ENCODE data around the gene TMEM250. TPM values are rescaled to one million over a fixed set of nuclear protein-coding genes. Genes with fewer than 3 reads are reported as not detected.

The TMEM250 gene
- total RNA-seq, 4 donors from 2014 or later = 23.5 to 35.3 (median 25.6) TPM

GRCh38 chr9:136092353-136092650, 26.4 kb downstream of the TMEM250 start:
- DNase-seq = no peak
- intact Hi-C loops (cut with DNase I) = no loop called here
- WGBS, 2 donors = 97 to 100% methylated on average over 5 to 10 of the region's 10 CpGs
- Histone ChIP-seq H3K4me1 (peaks cover 19 to 51% of the 10 kb centered on the region in 2 donors), H3K27me3 (no peaks in the 10 kb centered on the region), H3K27ac (no peak overlapping the region), H3K4me3 (replicated peaks in 1 of 3) (no peak overlapping the region), H3K9me3 (no peaks in the 10 kb centered on the region), H3K36me3 (no peaks in the 10 kb centered on the region)
- TF ChIP-seq CTCF (IDR thresholded peaks at IDR 0.05) (no peak), POLR2A (IDR thresholded peaks at IDR 0.05) (no peak)

GRCh38 chr9:136091582-136092352, 26.9 kb downstream of the TMEM250 start:
- Histone ChIP-seq H3K9me3 (no peaks in the 10 kb centered on the region), H3K27ac (no peak overlapping the region), H3K27me3 (no peaks in the 10 kb centered on the region), H3K4me3 (replicated peaks in 1 of 3) (no peak overlapping the region), H3K36me3 (no peaks in the 10 kb centered on the region), H3K4me1 (peaks cover 19 to 56% of the 10 kb centered on the region in 2 donors)
- no peak for DNase-seq
- WGBS, 2 donors = 88 to 92% methylated on average over 18 to 20 of the region's 20 CpGs
- TF ChIP-seq CTCF (IDR thresholded peaks at IDR 0.05) (no peak), POLR2A (IDR thresholded peaks at IDR 0.05) (no peak)
- intact Hi-C loops (cut with DNase I) = no loop called here

- no peak overlapping the region for H3K4me3 ChIP-seq (replicated peaks in 1 of 3)
- H3K27me3 ChIP-seq = no peaks in the 10 kb centered on the region
- H3K36me3 ChIP-seq = no peaks in the 10 kb centered on the region
- intact Hi-C loops (cut with DNase I) = no loop called here
- peaks cover 22 to 58% of the 10 kb centered on the region in 2 donors for H3K4me1 ChIP-seq
- no peak overlapping the region for H3K27ac ChIP-seq
- no peaks in the 10 kb centered on the region for H3K9me3 ChIP-seq
- TF ChIP-seq POLR2A (IDR thresholded peaks at IDR 0.05) (no peak), CTCF (IDR thresholded peaks at IDR 0.05) (no peak)
- 80 to 82% methylated on average over 2 to 13 of the region's 22 CpGs for WGBS, 2 donors
- DNase-seq = no peak
Observed at GRCh38 chr9:136090768-136091581, 27.7 kb downstream of the TMEM250 start.

DNA sequence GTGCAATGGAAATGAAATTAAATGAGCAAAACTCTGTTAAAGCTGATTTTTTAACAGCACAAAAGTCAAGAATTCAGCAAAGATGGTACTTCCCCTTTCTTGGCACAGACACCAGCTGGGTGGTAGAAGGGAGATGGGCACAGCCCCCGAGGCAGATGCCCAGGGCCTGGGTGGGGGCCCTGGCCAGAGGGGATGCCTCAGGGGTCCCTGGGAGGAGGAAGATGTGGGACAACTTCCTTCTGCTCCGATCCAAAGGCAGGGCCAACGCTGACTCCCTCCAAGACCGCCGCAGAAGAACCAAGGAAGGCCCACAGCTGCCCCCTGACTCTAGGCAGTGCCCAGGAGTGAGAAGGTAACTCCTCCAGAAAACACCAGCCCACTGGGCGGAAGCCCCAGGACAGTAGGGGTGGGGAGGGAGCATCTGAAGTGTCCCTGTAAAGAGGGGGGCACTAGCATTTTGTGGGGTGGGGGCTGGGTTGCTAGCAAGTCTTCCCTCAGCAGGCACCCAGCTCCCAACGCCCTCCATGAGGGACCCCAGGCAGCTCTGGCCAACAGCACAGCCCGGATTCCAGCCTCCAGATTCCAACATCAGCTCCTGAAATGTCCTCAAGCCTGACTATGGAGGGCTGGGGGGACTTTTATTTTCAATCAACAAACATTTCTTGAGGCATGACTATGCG, 28.5 kb downstream of the TMEM250 start:
- no peak overlapping the region for H3K4me3 ChIP-seq (replicated peaks in 1 of 3)
- no peak for TF ChIP-seq CTCF (IDR thresholded peaks at IDR 0.05)
- no peak overlapping the region for H3K27ac ChIP-seq
- intact Hi-C loops (cut with DNase I) = no loop called here
- no peaks in the 10 kb centered on the region for H3K9me3 ChIP-seq
- 87 to 95% methylated on average over 7 to 9 of the region's 9 CpGs for whole genome bisulfite sequencing, 2 donors
- H3K36me3 ChIP-seq = no peaks in the 10 kb centered on the region
- H3K4me1 ChIP-seq = peaks cover 26 to 62% of the 10 kb centered on the region in 2 donors
- DNase-seq = no peak
- H3K27me3 ChIP-seq = no peaks in the 10 kb centered on the region
